HG03354 (cell line): Measurements from ENCODE around the gene PLOD3.

Source experiments
- ATAC-seq: cut with Tn5 transposase; IDR thresholded peaks from one replicate; pipeline ENCODE4 v1.9.1; 2021; ENCODE audit warnings: mild to moderate bottlenecking; ENCODE audit not compliant: unreplicated experiment, poor library complexity, severe bottlenecking

Gene PLOD3

DNA sequence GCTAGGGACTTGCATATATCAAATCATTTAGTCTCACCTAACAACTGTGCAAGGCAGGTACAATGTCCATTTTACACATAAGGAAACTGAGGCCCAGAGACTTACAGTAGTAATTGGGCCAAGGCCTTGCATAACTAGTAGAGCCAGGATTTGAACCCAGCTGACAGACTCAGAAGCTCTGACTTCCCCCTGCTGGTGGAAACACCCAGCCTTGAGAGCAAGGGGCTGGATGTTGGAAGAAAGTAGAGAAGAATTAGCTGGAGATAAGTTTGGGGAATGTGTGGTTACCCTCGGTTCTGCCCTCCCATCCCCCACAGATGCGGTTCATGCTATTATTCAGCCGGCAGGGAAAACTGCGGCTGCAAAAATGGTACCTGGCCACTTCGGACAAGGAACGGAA is 61.1 kb downstream of the PLOD3 start:
- ATAC-seq, result no peak
